Measurements from ENCODE around the gene RBM15.

Gene RBM15

DNA sequence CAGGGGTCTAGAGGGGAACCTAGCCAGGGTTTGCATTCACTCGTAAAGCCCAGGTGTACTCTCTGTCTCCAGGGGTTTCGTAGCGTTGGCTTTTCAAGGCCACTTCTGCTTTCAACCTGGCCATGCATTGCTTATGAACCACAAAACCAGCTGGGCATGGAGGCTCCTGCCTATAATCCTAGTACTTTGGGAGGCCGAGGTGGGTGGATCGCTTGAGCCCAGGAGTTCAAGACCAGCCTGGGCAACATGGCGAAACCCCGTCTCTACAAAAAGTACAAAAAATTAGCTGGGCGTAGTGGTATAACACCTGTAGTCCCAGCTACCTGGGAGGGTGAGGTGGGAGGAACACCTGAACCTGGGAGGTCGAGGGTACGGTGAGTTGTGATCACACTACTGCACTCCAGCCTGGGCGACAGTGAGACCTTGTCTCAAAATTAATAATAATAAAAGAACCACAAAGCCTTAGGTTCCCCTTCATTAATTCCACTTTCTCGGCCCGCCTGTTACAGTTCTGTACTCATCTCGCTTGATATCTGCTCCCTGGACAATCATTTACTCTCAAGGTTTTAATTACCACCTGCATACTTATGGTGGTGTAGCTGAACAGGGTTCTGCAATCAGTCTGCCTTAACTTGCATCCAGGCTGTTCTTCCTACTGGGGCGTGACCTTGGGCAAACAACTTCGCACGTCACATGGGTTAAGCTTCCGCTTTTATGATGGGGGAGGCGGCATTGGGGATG, 45.6 kb downstream of the RBM15 start:
- Histone ChIP-seq H2AFZ (no peak overlapping the region), H3K27me3 (ENCODE audit: control insufficient read depth, insufficient read depth, low read length) (no peaks in the 10 kb centered on the region), H3K4me3 (ENCODE audit: low read depth, low read length) (no peak overlapping the region), H3K27ac (no peak overlapping the region), H3K4me2 (ENCODE audit: low read length) (no peak overlapping the region), H3K36me3 (ENCODE audit: control insufficient read depth, insufficient read depth, low read length) (no peaks in the 10 kb centered on the region), H3K4me1 (no peaks in the 10 kb centered on the region), H3K79me2 (no peaks in the 10 kb centered on the region), H3K9ac (no peak overlapping the region), H3K9me3 (ENCODE audit: control insufficient read depth, low read length) (no peaks in the 10 kb centered on the region)
- no peak for TF ChIP-seq CTCF (IDR thresholded peaks at IDR 0.05)

DNA sequence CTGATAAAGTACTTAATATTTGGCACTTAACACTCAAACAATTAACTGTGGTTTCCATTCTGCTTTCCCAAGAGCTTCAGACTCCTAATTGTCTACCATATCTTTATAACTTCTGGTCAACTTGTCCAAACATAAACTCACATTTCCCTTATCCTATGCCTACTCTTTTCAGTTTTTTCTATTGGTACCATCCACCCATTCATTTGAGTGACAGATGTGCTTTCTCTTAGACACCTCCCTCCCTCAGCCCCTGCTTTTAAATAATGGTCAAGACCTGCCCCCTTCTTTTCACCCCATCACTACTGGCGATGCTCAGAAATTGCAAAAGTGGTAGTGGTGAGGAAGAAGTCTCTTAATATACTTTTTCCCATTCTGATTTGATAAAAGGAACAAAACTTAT, 46.2 kb downstream of the RBM15 start:
- no peaks in the 10 kb centered on the region for H3K4me1 ChIP-seq
- no peak overlapping the region for H3K4me3 ChIP-seq (ENCODE audit: low read depth, low read length)
- no peak overlapping the region for H3K27ac ChIP-seq
- H2AFZ ChIP-seq: no peak overlapping the region
- H3K4me2 ChIP-seq (ENCODE audit: low read length): no peak overlapping the region
- H3K9me3 ChIP-seq (ENCODE audit: control insufficient read depth, low read length): no peaks in the 10 kb centered on the region
- H3K79me2 ChIP-seq: no peaks in the 10 kb centered on the region
- no peaks in the 10 kb centered on the region for H3K27me3 ChIP-seq (ENCODE audit: control insufficient read depth, insufficient read depth, low read length)
- no peak overlapping the region for H3K9ac ChIP-seq
- no peaks in the 10 kb centered on the region for H3K36me3 ChIP-seq (ENCODE audit: control insufficient read depth, insufficient read depth, low read length)
- TF ChIP-seq CTCF (IDR thresholded peaks at IDR 0.05): no peak

DNA sequence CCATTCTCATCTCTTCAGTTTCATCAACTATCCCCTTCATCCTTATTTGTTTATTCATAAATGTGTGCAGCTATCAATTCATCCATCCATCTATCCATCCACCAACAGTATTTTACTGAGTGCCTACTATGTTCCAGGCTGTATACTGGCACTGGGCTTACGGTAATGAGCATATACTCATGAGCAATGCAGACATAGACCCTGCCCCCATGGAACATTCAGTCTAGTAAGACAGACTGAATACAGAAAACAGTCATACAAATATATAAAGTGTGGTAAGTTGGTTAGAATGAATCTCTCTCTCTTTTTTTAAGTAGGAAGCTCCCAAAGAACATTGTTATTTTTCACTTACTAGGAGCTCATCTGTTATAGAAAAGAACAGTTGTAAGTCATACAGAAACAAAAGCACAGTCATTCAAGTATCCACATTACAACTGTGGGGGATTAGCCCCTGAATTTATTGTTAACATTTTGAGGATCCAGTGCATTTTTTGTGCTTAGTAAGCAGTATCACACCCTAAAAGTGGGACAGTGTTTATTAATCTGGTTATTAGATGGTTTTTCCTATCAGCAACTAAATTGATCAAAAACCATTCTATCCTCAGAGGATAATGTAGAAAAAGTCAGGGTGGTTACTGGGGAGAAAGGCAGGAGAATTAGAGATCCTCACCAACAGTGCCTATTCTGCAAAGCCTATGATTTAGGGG, 48.0 kb downstream of the RBM15 start:
- Histone ChIP-seq H3K79me2 (no peaks in the 10 kb centered on the region), H3K36me3 (ENCODE audit: control insufficient read depth, insufficient read depth, low read length) (no peaks in the 10 kb centered on the region)
- TF ChIP-seq CTCF (IDR thresholded peaks at IDR 0.05): no peak

DNA sequence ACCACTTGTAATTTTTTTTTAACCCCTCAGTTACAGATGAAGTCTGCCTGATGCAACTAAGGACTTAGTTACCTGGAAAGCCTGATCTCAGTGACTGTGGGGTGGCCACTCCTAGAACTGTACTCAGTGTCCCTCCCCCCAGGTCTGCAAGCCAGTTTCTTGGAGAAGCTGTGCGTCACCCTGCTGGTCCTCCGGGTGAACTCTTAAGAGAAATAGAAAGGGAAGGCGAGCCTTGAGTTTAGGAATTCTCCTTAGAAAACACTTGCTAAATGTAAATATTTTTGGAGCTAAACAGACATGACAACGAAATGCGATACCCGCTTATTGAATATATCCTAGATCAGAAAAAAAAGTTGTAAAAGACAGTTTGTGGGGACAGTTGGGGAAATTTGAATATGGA, 50.9 kb downstream of the RBM15 start:
- Histone ChIP-seq H3K27me3 (ENCODE audit: control insufficient read depth, insufficient read depth, low read length) (no peaks in the 10 kb centered on the region), H3K4me3 (ENCODE audit: low read depth, low read length) (no peak overlapping the region), H3K4me1 (no peaks in the 10 kb centered on the region), H3K27ac (no peak overlapping the region), H3K79me2 (no peaks in the 10 kb centered on the region), H2AFZ (no peak overlapping the region), H3K9me3 (ENCODE audit: control insufficient read depth, low read length) (no peaks in the 10 kb centered on the region), H3K4me2 (ENCODE audit: low read length) (no peak overlapping the region), H3K9ac (no peak overlapping the region), H3K36me3 (ENCODE audit: control insufficient read depth, insufficient read depth, low read length) (no peaks in the 10 kb centered on the region)
- TF ChIP-seq CTCF (IDR thresholded peaks at IDR 0.05): no peak

More for the DNA sequence above, 48.0 kb downstream of the RBM15 start:
- no peaks in the 10 kb centered on the region for H3K9me3 ChIP-seq (ENCODE audit: control insufficient read depth, low read length)
- H3K27ac ChIP-seq: no peak overlapping the region
- H3K4me1 ChIP-seq: no peaks in the 10 kb centered on the region
- H3K4me2 ChIP-seq (ENCODE audit: low read length): no peak overlapping the region
- no peak overlapping the region for H3K9ac ChIP-seq
- no peak overlapping the region for H2AFZ ChIP-seq
- no peak overlapping the region for H3K4me3 ChIP-seq (ENCODE audit: low read depth, low read length)
- H3K27me3 ChIP-seq (ENCODE audit: control insufficient read depth, insufficient read depth, low read length): no peaks in the 10 kb centered on the region

Data from parathyroid adenoma (tissue), 2 donors.